Heart left ventricle (tissue), 16 donors: ENCODE data around the gene KLHL6. TPM values are rescaled to one million over a fixed set of nuclear protein-coding genes. Genes with fewer than 3 reads are reported as not detected.
A peak's percentile ranks its signal among the peaks of the same experiment; 100 is the strongest.

ENCODE experiments used
- ATAC-seq, 4 donors: fragments of 200-7000 bp; cut with Tn5 transposase; one replicate each; pipeline ENCODE4 v1.9.1; 2020 to 2022; ENCODE audit warnings: moderate library complexity in 4 of 4, mild to moderate bottlenecking in 3 of 4, moderate number of reproducible peaks in 1 of 4
- DNase-seq, 5 donors: peaks; one replicate each; pipeline ENCODE4 v3.0.0-alpha.2; 2020
- H3K27ac ChIP-seq, 12 donors: fragments of 200-600 bp; sonication (generic) in 4 of 12; one replicate each; pipeline versions ENCODE4 v1.5.0 to v1.8.0; 2016 to 2022; ENCODE audit warnings: mild to moderate bottlenecking in 2 of 12
- H3K27me3 ChIP-seq, 9 donors: fragments of 200-600 bp; sonication (generic) in 2 of 9; one replicate each; pipeline versions ENCODE4 v1.5.1 to v1.8.0; 2016 to 2022; ENCODE audit warnings: mild to moderate bottlenecking in 3 of 9
- H3K36me3 ChIP-seq, 9 donors: fragments of 200-600 bp; sonication (generic) in 2 of 9; one replicate each; pipeline versions ENCODE4 v1.5.0 to v1.8.0; 2018 to 2022; ENCODE audit warnings: mild to moderate bottlenecking in 2 of 9
- H3K4me1 ChIP-seq, 12 donors: fragments of 200-600 bp; sonication (generic) in 4 of 12; one replicate each; pipeline versions ENCODE4 v1.5.0 to v1.8.0; 2016 to 2022; ENCODE audit warnings: mild to moderate bottlenecking in 3 of 12
- H3K4me3 ChIP-seq, 12 donors: fragments of 200-600 bp; sonication (generic) in 4 of 12; one replicate each; pipeline versions ENCODE4 v1.5.0 to v1.8.0; 2017 to 2022; ENCODE audit warnings: mild to moderate bottlenecking in 9 of 12, moderate library complexity in 4 of 12
- H3K9me3 ChIP-seq, 12 donors: fragments of 200-600 bp; sonication (generic) in 4 of 12; one replicate each; pipeline versions ENCODE4 v1.5.0 to v1.8.0; 2016 to 2022; ENCODE audit warnings: mild to moderate bottlenecking in 1 of 12
- CTCF ChIP-seq, 12 donors: fragments of 200-600 bp; sonication (generic) in 4 of 12; IDR thresholded peaks; one replicate each; pipeline versions ENCODE4 v1.5.0 to v1.8.0; 2018 to 2022; ENCODE audit warnings: antibody characterized with exemption in 12 of 12, mild to moderate bottlenecking in 5 of 12
- POLR2A ChIP-seq, 2 donors: fragments of 450-650 bp; IDR thresholded peaks; one replicate each; pipeline ENCODE4 v1.6.1; 2017; ENCODE audit warnings: antibody characterized with exemption in 2 of 2, mild to moderate bottlenecking in 2 of 2, moderate library complexity in 2 of 2
- WGBS, 4 donors: extraction: QIAGEN DNeasy Blood & Tissue Kit in 2 of 4; methylation state at CpG; one replicate each; pipeline versions ENCODE4 v1.1.5 to v1.1.7; 2013 to 2018; 5-methylcytosine and 5-hydroxymethylcytosine counted together
- intact Hi-C, 10 donors: fragments of 100-400 bp; cut with DNase I; formaldehyde crosslinking; loops; one replicate each; pipeline versions ENCODE4 v1.11.1 to v1.14.2; 2022
- polyA plus RNA-seq, 2 donors: library from polyadenylated mRNA; stranded (reverse); fragments of 200-250 nt; gene quantifications; one replicate each; pipeline ENCODE4 v1.2.3, GENCODE V29; 2013
- total RNA-seq, 9 donors: library from RNA; depleted of rRNA in 2 of 9; stranded (reverse); fragments of >200 nt in 2 of 9; fragmentation: NEBNext Ultra II Directional in 3 of 9; extraction: Animal tissue kit (Norgen Biotek cat#: 25700) in 3 of 9; gene quantifications; one replicate each; pipeline versions ENCODE4 v1.1.0 to v1.2.4, GENCODE V29; 2016 to 2023
- donor health status: ischemic (EF 13 %, LVEDD 7.1; RV severe dilation, severe dysfunction).
- donor health status: healthy with polysubstance abuse.
- donor health status: DM: no; HTN: yes; CAD: no.
- donor health status: DM: no; HTN: no; CAD: no.
- donor health status: ischemic (EF 25% LVEDD 6.9; RV normal size, moderate dysfunction).
- donor health status: ischemic (EF 25% LVEDD 5.7; RV mildly dilated, moderate dysfunction).
- donor health status: healthy.
- donor health status: DM: yes; HTN: yes; CAD: no.
- donor health status: ischemic (EF 35%, LVEDD 5.7; RV mildly dilated, moderate dysfunction).
- donor health status: nonischemic (EF 11% LVEDD 7.7; RV severe dilation, severe dysfunction).
- donor health status: DM: yes; HTN: yes; CAD: no.
- donor health status: PGD.
- donor health status: ischemic (EF 29% LVEDD 5.4; RV normal size, mild dysfunction).
- donor health status: nonischemic (EF 23%, LVEDD 6.1; RV moderate dilation, normal function).

Gene KLHL6
- total and polyA plus RNA-seq, 11 donors = 0.46 to 8.1 (median 0.83) TPM

GRCh38 chr3:183560607-183561006 lies 5.1 kb upstream of the KLHL6 start:
- ATAC-seq = peak in 2 of 4 donors; percentile 10 to 16
- Histone ChIP-seq H3K4me1 (peaks cover 0 to 35% (median 9%) of the 10 kb centered on the region in 12 donors), H3K27ac (no peak overlapping the region), H3K27me3 (no peaks in the 10 kb centered on the region), H3K9me3 (peaks cover 0 to 4% (median 0%) of the 10 kb centered on the region in 12 donors), H3K36me3 (no peaks in the 10 kb centered on the region), H3K4me3 (no peak overlapping the region)
- TF ChIP-seq CTCF (IDR thresholded peaks at IDR 0.05) = peak in 3 of 12 donors; percentile 18 to 31 (median 29)
- no peak for TF ChIP-seq POLR2A (IDR thresholded peaks at IDR 0.05)
- intact Hi-C loops = loop anchor here in 3 of 10 donors (5.0 kb wide), 2 partner anchors 83 to 93 kb away; no protein-coding TSS in a partner anchor
- no peak for DNase-seq
- 82 to 88% (median 86%) methylated on average over 9 of the region's 9 CpGs for WGBS, 4 donors

GRCh38 chr3:183558495-183558894 lies 3.0 kb upstream of the KLHL6 start:
- intact Hi-C loops = loop anchor here in 2 of 10 donors (5.0 to 10.0 kb wide), 2 partner anchors 71 to 84 kb away; no protein-coding TSS in a partner anchor

GRCh38 chr3:183556722-183557121 lies 1.2 kb upstream of the KLHL6 start:
- intact Hi-C loops = loop anchor here in 2 of 10 donors (5.0 to 10.0 kb wide), 2 partner anchors 69 to 82 kb away; no protein-coding TSS in a partner anchor
- Histone ChIP-seq H3K4me1 (peaks cover 0 to 32% (median 2%) of the 10 kb centered on the region in 12 donors), H3K27ac (peak overlapping the region in 6 of 12 donors; percentile 64 to 88 (median 78)), H3K36me3 (no peaks in the 10 kb centered on the region), H3K4me3 (no peak overlapping the region), H3K9me3 (no peaks in the 10 kb centered on the region), H3K27me3 (no peaks in the 10 kb centered on the region)
- WGBS, 4 donors = 88 to 95% (median 90%) methylated on average over 5 of the region's 5 CpGs
- DNase-seq = no peak
- no peak for TF ChIP-seq POLR2A (IDR thresholded peaks at IDR 0.05)
- no peak for TF ChIP-seq CTCF (IDR thresholded peaks at IDR 0.05)
- ATAC-seq = no peak

More at GRCh38 chr3:183558495-183558894, 3.0 kb upstream of the KLHL6 start:
- DNase-seq = no peak
- H3K9me3 ChIP-seq = peaks cover 0 to 3% (median 0%) of the 10 kb centered on the region in 12 donors
- H3K4me3 ChIP-seq = no peak overlapping the region
- ATAC-seq = no peak
- 60 to 72% (median 68%) methylated on average over 8 of the region's 8 CpGs for WGBS, 4 donors
- peaks cover 0 to 32% (median 10%) of the 10 kb centered on the region in 12 donors for H3K4me1 ChIP-seq
- TF ChIP-seq CTCF (IDR thresholded peaks at IDR 0.05) (no peak), POLR2A (IDR thresholded peaks at IDR 0.05) (no peak)
- H3K27ac ChIP-seq = no peak overlapping the region
- no peaks in the 10 kb centered on the region for H3K27me3 ChIP-seq
- H3K36me3 ChIP-seq = no peaks in the 10 kb centered on the region

GRCh38 chr3:183554377-183554776 lies 1.1 kb downstream of the KLHL6 start:
- peaks cover 0 to 53% (median 5%) of the 10 kb centered on the region in 12 donors for H3K4me1 ChIP-seq
- no peaks in the 10 kb centered on the region for H3K27me3 ChIP-seq
- 43 to 54% (median 48%) methylated on average over 1 of the region's 1 CpG for WGBS, 4 donors
- intact Hi-C loops = loop anchor here in 1 of 10 donors (10.0 kb wide), 1 partner anchor 80 kb away; no protein-coding TSS in a partner anchor
- TF ChIP-seq CTCF (IDR thresholded peaks at IDR 0.05) (no peak), POLR2A (IDR thresholded peaks at IDR 0.05) (no peak)
- peak overlapping the region in 10 of 12 donors; percentile 61 to 88 (median 74) for H3K27ac ChIP-seq
- DNase-seq = no peak
- peak in 2 of 4 donors; percentile 39 to 51 for ATAC-seq
- no peaks in the 10 kb centered on the region for H3K9me3 ChIP-seq
- peak overlapping the region in 7 of 12 donors; percentile 13 to 53 (median 37) for H3K4me3 ChIP-seq
- H3K36me3 ChIP-seq = no peaks in the 10 kb centered on the region
